DMS 273 treated with DMSO at 0.1 percent for 48 hours (cell line): ENCODE data around the gene GAA.

ENCODE experiments used
- DNase-seq: peaks from one replicate; lab custom pipeline; 2025; lab: John Stamatoyannopoulos, UW

GAA gene

DNA sequence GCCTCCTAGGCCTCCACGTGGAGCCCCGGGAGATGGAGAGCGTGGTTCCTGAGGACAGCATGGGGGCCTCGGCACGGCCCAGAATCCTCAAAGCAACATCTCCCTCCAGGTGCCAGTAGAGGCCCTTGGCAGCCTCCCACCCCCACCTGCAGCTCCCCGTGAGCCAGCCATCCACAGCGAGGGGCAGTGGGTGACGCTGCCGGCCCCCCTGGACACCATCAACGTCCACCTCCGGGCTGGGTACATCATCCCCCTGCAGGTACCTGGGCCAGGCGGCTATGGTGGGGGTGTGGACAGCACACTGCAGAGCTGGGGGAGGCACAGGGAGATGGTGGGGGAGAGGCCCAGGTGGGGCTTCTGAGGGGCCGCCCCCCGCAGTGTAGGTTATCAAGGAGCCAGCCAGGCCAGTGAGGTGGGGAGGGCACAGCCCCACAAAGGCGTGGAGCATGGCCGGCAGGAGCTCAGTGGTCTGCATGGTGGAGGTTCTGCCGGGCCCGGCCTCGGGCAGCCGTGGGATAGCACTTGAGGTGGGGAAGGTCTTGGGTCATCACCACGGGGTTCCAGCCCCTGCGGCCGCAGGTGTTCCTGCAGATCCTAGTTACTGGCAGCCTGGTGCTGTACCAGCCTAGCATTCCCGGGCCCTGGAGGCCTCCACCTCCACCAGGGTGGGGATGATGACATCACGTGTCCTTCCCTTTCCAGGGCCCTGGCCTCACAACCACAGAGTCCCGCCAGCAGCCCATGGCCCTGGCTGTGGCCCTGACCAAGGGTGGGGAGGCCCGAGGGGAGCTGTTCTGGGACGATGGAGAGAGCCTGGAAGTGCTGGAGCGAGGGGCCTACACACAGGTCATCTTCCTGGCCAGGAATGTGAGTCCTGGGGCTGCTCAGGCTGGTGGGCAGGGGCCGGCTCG is 16.4 kb downstream of the GAA start:
- no peak for DNase-seq

GRCh38 chr17:80118601-80119270 is 17.4 kb downstream of the GAA start:
- no peak for DNase-seq

GRCh38 chr17:80119271-80119791 is 17.9 kb downstream of the GAA start:
- no peak for DNase-seq

DNA sequence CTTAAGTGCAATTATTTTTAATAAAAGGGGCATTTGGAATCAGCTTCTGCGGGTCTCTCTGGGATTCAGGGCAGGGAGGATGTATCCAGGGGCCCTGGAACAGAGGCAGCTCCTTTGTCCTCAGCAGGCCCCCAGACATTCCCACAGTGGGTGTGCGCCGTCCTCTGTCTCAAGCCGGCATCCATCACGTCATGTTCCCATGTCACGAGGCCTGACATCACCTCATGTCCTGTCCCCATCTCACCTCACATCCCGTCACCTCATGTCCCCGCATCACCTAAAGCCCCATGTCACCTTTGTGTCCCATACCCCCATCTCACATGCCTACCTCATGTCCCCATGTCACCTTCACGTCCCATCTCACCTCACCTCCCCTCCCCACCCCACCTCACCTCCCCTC is 18.5 kb downstream of the GAA start:
- DNase-seq = no peak

DNA sequence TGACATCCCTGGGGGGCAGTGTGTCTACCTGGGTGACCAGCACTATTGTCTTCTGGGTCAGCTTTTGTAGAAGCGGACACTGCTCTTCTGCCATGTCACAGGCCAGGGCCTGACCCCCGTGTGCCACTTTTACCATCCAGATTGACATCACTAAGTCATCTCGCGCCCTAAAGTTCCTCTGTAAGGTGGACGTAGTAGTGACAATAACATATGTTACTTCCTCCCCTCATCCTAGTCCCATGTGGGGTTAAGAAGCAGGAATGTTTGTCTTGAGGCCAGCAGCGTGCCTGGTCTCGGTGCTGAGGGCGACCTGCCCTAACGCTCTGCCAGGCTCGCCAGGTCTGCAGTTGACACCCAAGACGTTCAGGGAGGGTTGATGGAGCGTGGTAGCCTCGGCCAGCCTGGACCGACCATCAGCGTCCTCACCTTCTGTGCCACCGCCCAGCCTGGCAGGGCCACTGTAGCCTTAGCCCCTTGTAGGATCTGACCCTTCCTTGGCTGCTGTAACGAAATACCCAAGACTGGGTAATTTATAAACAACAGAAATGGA is 20.7 kb downstream of the GAA start:
- DNase-seq = no peak

DNA sequence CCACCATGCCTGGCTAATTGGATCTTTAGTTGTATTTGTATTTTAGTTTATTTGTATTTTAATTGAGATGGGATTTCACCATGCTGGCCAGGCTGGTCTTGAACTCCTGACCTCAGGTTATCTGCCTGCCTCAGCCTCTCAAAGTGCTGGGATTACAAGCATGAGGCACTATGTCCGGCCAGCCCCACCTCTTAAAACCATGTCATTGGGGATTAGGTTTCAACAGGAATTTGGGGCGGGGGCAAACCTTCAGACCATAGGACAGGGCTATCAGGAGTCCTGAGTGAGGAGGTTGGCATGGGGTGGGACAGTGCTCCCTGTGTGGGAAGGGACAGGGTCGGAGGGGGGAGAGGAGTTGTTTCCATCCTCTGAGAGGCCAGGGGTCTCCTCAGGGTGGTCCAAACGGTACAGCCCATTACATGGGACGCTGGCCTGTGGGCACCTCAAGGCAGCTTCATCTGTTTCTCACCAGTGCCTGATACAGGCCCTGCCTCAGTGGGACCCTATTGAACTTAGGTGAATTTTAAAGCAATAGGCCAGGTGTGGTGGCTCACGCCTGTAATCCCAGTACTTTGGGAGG is 21.6 kb downstream of the GAA start:
- no peak for DNase-seq

GRCh38 chr17:80123791-80124190 is 22.4 kb downstream of the GAA start:
- DNase-seq = no peak

DNA sequence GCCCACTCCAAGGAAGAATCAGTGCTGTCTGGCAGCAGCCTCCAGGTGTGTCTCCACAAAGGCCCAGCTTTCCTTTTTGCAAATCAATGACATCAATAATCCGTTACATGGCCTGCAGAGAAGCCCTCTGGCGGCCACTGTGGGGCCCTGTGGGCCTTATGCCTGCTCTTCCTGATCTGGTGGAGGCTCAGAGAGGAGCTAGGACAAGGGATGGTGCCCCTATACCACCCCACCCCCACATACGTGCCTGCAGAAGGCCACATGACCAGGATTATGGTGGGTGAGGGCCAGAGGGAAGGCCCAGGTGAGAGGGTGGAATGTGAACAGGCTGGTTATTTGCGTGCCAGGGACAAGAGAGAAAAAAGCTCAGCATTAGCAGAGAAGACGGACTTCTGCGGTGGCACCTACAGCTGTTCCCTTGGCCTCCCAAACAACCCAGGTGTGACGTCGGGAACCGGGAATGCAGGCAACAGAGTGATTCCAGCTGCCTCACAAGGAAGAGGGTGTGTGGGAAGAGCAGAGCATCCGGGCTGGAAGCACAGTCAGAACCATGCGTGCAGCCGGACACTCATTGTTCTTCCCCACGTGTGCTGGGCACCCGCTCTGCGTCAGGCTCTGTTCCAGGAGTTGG is 23.1 kb downstream of the GAA start:
- no peak for DNase-seq

DNA sequence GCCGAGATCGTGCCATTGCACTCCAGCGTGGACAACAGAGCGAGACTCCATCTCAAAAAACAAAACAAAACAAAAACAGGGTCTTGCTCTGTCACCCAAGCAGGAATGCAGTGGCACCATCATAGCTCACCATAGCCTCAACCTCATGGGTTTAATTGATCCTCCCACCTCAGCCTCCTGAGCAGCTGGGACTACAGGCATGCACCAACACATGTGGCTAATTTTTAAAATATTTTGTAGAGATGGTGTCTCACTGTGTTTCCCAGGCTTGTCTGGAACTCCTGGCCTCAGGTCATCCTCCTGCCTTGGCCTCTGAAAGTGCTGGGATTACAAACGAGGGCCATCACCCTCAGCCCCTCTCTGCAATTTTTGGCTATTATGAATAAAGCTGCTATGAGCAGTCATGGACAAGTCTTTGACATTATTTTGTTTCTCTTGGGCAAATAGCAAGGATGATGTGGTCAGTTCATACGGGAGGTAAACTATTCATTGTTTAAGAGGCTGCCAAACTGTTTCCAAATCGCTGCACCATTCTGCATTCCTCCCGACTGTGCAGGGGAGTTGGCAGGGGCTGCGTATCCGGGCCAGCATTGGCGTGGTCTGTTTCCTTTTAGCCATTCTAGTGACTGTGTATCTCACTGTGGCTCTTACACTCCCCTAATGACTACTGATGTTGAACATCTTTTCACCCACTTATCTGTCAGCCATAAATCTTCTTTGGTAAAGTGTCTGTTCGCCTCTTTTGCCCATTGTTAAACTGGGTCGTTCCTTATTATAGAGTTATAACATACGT is 24.5 kb downstream of the GAA start:
- no peak for DNase-seq

DNA sequence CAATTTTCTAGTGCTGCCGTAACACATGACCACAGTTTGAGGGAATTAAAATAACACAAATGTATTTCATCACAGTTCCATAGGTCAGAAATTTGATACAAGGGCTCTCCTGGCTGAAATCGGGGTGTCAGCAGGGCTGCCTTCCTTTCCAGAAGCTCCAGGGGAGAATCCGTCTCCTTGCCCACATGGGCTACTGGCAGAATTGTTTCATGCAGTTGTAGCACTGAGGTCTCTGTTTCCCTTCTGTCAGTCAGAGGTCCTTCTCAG is 25.0 kb downstream of the GAA start:
- no peak for DNase-seq

GRCh38 chr17:80129006-80129565 is 27.7 kb downstream of the GAA start:
- no peak for DNase-seq

- DNase-seq = no peak
These were observed 29.6 kb downstream of the GAA start for GRCh38 chr17:80130992-80131391.

DNA sequence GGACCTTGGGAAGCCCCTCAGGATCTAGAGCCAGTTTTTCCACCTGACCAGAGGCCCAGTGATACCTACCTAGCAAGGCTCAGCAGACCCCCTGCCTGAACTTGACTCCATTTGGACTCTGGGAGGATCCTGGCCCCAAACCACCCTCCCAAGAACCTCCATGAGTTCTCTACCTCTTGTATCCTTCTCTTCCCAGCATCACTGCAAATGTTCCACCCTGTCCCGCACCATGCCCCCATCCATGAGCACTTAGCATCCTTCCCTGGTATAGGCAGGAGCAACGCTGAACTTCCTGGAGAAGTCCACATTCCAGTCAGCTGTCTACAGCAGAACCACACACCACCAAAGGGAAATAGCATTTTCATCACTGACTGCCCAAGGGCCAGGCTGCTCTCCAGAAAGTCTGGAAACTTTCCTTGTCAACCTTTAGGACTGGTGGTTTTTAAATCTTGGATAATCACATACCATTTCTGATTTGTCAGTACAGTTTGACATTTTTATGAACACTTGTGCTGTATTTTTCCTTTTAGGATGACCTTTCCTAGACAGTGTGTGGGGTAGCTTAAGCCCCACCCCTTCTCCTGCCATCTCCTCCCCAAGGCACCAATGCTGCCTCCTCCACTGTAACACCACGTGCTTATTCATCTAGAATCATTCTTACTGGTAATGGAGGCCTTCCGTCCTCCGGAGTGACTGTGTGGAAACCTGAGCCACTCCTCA is 31.7 kb downstream of the GAA start:
- DNase-seq = no peak

- DNase-seq = no peak
These were observed 32.2 kb downstream of the GAA start for GRCh38 chr17:80133626-80133970.

GRCh38 chr17:80137131-80137530 is 35.8 kb downstream of the GAA start:
- no peak for DNase-seq

DNA sequence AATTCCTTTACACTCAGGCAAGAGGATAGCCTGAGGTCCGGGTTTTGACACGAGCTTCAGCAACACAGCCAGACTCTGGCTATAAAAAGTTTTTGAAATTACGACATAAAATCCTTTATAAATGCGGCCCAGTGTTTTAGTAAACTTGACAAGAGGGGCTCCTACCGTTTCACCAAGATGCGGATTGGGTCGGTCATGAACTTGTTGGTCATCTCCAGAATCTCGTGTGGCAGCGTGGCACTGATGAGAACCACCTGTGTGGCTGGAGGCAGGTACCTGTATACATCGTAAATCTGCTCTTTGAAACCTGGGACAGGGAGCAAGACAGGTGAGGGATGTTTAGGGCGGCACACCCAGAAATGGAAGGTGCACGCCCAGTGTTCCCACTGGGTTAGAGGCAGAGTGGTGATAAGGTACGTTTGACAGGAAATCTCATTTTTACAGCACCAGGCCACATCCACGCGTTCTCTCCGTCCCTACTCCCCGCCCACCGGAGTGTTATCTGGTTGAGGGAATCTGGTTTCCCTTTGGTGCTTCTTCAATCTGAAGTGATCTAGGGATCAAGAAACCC is 37.6 kb downstream of the GAA start:
- DNase-seq = no peak

DNA sequence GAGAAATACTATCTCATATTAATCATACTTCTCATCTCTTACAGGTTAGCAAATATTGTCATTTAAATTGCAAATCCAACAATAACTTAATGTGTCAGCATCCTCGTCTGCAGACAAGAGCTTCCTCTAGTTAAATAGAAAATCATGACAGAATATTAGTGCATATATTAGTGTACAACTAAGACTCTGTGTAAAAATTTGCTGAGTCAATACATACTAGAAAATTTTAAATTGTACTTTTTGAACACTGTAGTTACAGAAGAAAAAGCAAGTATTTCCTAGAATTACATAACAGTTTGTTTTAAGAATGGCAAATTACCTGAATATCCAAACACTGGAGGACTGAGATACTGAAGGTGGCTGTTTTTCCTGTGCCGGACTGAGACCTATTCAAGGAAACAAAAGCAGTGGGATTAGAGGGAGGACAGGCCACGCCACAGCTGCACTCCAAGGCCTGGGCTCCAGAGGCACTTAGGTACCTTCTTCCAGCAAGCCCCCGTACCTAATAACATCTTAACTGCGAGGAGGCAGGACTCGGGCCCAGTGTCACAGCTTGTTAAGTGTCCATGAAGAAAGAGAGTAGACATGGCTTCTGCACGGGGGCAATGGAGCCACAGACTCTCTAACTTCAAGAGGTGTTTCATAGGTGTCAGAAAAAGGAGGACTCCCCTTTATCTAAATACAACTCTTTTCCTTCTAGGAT is 40.2 kb downstream of the GAA start:
- DNase-seq = no peak

- DNase-seq = no peak
These were observed 41.5 kb downstream of the GAA start for GRCh38 chr17:80142929-80143328.
